HG03378 (cell line): ENCODE results near the gene ONECUT3.
"Not testable (repeated sequence)": the region's sequence is repeated elsewhere in the genome, so short reads cannot be mapped to it uniquely, and the experiment has no call there.

Experiments used
- ATAC-seq: cut with Tn5 transposase; IDR thresholded peaks from one replicate; pipeline ENCODE4 v1.9.1; 2021; ENCODE audit warnings: mild to moderate bottlenecking, moderate library complexity; ENCODE audit not compliant: unreplicated experiment

The ONECUT3 gene

DNA sequence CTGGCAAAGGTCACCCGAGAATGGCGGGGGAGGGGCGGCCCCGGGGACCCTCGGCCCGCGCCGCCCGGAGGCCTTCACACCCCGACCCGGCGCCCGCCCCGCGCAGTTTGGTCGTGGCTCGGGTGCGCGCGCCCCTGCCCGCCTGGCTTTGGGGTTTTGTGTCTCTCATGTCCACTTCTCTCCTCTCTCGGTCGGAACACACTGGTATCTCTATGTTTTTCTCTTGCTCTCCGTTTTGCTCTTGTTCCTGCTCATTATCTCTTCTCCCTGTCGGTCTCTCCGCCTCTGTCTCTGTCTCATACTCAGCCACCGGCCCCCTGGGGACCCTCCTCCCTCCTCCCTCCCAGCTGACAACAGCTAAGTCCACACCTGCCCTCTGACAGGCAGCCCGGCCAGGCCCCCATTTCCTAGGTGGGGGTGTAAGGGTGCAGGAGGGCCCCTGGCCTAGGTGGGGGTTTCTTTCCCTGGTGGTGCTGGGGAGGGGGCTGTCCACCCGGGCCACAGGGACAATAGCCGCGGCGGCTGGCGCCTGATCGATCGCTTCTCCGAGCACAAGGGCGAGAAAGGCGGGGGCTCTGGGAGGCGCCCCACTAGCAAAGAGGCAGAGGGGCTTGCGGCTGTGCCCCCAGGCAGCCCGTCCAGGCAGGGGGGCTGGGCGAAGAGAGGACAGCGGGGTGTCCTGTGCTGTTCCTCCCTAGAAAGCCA is 2.3 kb downstream of the ONECUT3 start:
- ATAC-seq: no peak

DNA sequence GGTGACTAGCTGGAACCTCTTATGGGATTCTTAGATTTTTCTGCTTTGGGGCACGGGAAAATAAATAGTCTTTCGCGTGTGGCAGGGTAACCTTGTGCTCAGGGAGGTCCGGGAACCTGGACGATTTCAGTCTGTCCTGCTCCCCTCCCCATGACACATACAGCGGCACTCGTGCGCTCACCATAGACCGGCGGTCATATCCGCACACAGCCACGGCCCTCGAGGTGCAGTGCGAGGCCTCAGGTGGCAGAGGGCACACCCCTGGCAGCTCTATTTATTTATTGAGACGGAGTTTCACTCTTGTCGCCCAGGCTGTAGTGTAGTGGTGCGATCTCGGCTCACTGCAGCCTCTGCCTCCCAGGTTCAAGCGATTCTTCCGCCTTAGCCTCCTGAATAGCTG is 3.0 kb downstream of the ONECUT3 start:
- ATAC-seq: no peak

DNA sequence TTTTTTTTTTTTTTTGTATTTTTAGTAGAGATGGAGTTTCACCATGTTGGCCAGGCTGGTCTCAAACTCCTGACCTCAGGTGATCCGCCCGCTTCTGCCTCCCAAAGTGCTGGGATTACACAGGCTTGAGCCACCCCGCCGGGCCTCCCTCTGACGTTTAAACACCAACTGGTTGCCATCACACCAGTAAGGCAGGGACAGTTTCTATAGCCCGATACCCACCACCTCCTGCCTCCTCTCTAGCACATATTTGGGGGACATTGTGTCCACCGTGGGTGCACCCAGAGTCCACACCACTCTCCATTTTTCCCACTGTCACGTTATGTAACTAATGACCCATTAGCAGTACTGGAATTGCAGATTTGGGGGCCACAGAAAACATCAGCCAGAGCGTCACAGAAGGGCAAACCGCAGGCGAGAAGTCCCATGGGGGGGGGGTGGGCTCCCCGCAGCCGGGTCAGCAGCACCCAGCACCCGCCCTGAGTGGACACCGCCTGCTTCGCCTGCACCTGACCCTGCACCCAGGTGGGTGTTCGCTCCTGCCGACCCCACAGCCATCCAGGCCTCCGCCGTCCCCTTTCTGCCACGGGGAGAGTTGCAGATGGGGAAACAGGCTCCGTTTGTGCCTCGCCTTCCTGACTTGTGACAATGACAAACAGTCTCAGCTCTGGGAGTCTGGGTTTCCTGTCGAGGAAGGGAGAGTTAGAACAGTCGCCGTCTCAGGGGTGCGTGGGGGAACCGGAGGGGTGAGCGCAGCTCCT is 3.6 kb downstream of the ONECUT3 start:
- ATAC-seq: no peak

DNA sequence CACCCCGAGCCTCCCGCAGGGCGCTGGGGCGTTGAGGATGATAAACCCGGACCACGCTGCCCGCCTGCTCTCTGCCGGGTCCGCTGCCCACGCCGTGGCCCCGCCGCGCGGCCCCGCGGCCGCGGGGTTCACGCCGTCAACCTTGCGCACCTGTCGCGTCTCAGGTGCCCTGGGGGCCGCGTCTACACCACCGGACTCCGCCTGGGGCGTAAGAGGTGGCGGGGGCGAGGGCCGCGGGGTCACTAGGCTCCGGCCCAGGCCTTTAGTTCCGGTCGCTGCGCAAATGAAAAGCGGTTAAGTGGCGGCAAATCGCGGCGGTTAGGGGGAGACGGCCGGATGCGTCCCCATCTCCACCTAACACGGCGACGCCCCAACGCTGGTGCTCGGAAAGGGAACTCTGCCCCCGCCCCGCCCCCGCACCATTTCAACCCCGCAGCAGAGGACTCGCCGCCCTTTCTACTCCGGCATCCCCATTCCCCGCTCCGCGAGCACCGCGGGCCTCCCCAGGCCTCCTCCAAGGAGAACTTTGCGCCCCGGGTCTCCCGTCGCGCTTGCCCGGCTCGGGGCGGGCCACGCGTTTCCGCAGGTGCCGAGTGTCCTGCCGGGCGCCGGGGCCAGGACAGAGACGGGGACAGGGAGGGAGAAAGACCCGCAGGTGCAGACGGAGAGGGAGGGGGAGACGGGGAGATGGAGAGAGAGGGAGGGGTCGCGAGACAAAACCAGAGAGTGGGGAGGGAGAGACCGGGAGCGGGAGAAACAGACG is 4.3 kb downstream of the ONECUT3 start:
- ATAC-seq: no peak

DNA sequence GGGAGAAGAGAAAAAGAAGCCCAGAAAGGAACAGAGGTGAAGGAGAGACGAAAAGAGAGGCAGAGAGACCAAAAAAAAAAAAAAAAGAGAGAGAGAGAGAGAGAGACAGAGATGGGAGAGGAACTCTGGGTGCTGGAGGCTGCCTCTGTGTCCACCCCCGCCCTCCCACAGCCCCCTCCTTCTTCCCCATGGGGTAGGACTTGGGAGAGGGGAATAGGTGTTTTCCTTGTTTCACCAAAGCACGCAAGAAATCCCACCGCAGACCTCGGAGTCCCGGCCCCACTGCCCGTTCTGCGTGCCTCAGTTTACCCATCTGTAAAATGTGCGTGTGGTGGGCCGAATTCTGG is 4.9 kb downstream of the ONECUT3 start:
- ATAC-seq: no peak

DNA sequence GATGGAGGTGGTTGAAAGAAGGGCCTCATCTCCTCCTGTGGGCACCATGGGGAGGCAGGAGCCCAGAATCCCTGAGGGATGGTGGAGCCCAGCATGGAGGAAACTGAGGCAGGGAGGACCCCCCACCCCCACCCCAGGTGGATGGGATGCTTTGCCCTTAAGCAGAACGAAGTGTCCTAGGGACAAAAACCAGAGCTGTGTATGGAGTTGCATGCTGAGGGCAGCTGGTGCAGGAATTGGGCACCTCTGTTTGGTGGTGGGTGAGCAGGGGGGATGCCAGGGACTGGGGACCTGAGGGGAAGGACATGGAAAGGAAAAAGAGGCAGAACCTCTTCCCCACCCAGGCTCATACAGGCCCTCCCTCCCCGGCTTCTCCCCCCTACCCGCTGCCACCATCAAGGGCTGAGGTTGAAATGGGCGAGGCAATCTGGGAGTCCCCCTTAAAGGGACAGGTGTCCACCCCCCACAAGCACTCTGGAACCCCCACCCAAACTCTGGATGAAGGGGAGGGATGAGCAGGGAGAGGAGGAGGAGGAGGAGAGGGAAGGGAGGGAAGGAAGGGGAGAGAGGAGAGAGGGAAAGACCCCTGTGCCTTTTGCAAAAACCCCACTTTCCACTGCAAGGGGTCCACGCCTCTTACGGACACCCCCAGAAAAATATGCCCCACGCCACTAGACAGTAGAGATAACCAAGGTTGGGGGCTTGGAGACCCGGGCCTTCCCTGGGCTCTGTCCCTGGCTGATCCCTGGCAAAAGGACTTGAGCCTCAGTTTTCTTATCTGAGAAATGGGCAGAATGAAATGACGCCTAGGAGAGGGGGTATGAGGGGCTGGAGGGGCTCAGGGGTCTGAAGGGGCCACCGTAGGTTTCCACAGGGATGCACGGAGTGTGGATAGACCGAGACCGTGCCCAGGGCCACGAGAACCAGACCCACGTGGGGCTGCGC is 5.9 kb downstream of the ONECUT3 start:
- ATAC-seq: no peak

DNA sequence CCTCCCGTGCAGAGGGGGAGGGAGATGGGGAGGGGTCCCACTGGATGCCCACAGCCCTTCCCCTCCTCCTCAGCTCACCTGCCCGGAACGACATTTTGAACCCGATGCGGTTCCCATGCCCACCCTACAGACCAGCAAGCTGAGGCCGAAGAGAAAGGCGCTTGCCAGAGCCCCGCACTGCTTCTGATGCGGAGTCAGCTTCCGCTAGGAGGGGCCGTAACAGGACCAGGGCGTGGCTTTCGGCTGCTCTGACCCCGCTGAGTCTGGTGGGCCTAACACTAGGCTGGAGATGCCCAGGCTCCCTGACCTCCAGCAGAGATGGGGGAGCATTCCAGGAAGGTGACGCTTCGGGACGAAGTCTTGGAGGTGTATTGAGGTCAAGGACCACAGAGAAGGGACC is 6.7 kb downstream of the ONECUT3 start:
- no peak for ATAC-seq

DNA sequence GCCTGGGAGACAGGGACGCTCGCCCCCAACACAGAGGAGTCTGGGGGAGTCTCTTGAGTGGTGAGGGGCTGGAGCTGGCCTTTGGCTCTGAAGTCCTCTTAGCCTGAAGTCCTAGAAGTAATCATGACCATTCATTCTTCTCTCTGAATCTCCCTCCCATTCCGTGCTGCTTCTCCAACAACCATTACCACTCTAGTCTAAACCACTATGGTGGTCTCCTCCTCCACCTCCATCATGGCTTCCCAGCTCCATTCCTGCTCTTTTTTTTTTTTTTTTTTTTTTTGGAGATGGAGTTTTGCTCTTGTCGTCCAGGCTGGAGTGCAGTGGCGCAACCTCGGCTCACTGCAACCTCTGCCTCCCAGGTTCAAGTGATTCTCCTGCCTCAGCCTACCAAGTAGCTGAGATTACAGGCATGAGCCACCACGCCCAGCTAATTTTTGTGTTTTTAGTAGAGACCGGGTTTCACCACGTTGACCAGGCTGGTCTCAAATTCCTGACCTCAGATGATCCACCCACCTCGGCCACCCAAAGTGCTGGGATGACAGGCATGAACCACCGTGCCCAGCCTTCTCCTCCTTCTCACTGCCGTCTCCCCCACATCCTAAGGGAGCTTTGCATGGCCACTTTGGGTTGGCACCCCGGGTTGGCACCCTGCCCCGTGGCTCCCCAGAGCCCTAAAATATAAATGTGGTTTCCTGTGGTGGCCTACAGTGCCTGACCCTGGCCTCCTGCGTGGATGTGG is 7.7 kb downstream of the ONECUT3 start:
- not testable (repeated sequence) for ATAC-seq

DNA sequence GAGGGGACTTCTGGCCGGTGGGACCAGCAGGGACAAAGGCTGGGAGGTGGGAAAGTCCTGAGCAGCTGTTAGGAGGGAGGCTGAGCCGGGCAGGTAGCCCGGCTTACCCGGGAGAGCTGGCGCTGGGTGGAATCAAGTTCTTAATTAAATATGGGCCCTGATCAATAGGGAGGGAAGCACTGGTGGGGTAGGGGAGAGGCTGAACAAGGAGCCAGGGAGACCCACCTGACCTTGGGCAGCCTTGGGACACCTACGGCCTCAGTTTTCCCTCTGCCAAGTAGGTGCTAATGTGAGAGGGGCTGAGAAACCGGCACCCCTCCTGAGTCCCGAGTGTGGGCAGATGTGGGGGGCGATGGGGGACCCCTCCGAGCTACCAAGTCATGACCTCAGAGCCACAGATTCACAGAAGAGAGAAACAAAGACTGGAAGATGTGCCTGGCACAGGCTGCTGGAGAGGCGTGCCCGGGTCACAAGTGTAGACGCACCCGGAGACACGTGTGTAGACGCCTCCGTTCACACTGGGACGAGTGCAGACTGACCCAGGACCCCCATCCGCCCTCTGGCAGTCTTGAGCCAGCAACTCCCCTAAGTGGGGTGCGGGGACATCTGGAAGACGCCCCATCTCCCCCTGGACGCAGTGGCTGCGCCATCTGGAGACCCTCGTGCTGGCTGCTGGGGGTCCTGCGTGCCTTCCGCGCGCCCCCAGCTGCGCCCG is 8.4 kb downstream of the ONECUT3 start:
- no peak for ATAC-seq

DNA sequence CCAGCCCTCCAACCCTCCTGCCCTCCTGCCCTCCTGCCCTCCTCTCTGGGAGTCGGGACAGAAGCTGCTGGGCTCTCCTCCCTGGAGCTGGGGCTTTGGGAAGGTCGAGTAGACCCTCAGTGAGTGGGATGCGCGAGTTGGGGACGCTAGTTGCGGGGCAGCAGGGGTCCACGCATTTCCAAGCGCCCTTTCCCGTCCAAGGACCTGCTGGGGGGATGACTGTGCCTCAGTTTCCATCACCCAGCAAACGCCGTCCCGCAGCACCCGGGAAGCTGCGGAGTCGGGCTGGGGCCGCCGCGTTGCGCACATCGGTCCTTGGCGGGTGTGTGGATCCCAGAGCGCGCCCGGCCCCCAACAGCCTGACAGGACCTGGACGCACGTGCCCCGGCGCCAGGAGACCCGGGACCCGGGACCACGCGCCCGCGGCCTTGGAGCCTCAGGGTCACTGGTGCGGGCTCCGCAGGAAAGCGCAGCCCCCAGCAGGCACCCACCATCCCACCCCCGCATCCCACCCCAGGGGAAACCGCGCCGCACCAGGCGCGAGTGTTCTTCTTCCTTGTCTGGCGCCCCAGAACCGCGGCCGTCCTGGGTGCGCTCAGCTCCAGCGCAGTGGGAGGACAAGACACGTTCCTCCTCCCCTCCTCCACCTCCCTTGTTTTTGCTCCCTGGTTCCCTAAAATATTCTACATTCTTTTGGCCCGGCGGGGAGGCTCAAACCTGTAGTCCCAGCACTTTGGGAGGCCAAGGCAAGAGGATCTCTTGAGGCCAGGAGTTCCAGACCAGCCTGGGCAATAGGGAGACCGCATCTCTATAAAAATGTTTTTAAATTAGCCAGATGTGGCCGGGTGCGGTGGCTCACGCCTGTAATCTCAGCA is 9.2 kb downstream of the ONECUT3 start:
- no peak for ATAC-seq

DNA sequence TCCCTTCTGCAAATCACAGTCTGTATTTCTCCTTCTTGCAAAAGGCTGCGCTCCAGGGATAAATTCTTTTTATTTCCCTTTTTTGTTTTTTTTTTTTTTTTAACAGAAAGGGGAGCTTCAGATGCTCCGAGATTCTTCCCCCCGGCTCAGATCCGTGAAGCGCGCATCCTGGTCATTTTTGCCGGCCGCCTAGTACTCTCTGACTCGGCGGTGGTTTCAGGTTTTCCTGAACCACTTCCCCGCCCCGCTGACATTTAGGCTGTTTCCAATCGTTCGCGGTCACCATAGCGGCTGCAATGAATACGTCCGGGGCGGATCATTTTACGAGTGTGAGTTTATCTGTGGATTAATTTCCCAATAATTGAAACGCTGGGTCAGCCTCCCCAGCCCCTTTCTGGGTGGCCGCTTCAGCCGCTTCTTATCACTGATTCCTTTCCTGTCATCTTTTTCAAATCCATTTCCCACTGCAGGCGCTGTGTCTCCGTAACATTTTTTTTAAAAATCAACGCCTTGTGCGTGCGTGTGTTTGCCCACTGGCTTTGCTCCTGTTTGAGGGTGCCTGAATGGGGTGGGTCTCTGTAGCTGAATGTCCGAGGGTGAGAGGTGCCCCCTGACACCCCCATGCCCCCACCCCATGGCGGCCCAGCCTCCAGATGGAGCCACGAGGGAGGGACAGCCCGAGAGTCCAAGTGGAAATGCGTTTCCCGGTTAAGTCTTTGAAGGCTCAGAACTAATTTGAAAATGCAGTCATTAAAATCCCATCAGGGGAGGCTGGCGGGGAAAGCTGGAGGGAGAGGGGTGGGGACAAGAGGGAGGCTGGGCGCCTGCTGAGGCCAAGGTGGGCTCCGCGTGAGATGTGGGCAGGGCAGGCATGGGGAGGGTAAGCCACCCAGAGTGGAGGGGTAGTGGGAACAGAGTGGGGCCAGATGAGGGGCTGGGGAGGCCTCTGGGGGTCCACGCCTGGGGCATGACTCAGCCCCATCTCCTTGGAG is 10.6 kb downstream of the ONECUT3 start:
- ATAC-seq: no peak

DNA sequence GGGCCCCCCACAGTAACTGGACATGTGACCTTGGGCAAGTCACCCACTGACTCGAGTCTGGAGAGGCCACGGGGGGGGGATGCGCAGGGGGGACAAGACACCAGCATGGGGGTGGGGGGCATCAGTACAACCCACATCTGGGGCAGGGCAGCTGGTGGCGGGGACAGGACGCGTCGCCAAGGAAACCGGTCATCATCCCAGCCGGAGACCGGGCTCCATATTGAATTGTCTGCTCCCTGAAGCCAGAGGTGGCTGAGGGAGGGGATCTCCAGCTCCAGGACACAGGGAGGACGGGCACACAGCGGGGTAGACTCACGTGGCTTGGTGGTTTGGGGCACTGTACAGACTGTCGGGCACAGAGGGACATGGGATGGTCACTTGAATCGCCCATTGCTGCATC is 11.4 kb downstream of the ONECUT3 start:
- no peak for ATAC-seq

DNA sequence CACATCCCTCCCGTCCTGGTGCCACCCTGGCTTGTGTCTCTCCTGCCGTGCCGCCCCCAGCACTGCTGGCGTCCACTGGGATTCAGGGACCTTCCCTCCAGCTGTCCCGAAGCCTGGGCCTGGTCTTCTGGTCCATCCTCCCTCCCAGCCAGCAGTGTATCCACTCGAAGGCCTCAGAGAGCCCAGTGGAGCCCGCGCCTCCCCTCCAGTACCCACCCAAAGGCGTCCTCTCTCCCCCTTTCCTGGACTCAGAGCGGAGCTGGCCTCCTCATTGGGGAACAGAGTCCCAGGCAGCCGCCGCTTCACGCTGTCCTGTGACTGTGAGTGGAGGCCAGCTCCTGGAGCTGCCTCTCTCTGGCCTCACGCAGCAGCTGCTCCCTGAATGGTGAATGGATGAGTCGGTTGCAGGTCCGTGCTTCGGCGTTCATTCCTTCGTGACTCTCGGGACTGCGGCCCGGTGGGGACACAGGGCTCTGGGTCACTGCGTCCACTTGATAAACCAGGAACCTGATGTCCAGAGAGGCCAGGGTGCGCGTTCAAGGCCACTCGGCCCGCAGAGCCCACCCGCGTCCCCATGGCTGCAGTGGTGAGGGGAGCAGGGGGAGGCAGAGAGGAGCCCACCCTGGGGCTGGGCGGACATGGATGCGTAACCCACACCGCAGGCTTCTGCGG is 12.1 kb downstream of the ONECUT3 start:
- no peak for ATAC-seq

DNA sequence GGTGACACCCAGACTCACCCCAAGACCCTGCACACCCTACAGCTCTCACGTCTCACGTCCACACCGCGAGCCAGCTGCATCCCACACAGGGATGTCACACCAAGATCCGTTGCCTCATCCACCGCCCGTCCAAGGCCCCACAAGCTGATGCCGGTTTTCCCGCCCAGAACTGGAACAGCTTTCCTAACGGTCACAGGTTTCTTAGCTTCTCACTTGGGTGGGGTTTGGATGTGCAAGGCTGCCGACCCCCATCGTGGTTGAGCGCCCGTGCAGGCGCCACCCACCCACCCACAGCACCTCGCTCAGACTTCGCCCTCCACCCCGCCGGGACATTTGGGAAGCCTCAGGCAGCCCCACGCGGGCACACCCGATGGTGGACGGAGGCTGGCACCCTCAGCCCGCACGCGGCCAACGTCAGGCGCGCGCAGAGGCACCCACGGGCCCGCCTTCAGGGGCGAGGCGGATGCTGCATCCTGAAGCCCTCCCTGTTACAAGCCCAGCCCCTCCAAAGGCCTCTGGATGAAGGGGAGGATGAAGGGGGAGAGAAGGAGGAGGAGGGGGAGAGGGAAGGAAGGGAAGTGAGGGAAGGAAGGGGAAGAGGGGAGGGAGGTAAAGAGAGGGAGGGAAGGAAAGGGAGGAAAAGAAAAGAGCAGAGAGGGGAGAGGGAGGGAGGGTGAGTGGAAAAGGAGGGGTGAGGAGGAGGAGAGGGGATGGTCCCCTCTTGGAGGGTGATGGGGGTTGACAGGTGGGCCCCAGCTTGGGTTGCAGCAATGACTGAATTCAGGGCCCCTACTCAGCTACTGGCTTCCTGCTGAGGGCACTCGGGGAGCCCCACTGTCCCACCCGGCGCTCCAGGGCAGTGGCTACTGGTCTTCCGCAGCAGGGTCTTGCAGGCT is 12.8 kb downstream of the ONECUT3 start:
- no peak for ATAC-seq

DNA sequence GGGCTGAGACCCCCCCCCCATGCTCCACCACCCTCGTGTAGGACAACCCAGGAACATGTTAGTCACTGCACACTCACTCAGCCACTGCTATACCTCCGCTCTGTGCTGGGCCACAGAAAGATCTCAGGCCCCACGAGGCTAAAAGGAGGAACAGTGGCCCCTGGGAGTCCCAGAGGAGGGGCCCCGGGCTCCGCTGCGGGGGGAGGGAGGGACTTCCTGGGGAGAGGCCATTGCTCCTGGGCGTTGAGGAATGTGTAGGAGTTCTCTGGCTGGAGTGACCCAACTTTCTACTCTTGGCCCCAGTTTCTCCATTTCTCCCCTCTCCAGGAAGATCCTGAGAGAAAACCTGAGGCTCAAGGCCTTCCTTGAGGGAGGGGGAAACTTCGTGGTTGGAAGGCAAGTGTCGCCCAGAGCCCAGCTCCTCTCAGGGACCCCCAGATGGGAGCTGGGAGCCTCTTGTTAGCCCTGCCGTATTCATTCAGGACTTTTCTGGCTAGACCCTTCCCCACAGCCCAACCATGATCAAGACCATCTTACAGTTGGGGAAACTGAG is 13.6 kb downstream of the ONECUT3 start:
- ATAC-seq: no peak
